Mammary epithelial cell (primary cell): Measurements from ENCODE around the gene MEP1B.

Source experiments
- EZH2 ChIP-seq: IDR thresholded peaks from 2 replicates; pipeline ENCODE4 v1.6.1; 2012; ENCODE audit warnings: low read length, inconsistent platforms, borderline replicate concordance
- TF ChIP-seq, protein P1 (sequence below), 2 donors: IDR thresholded peaks in 1 of 2; conservative IDR thresholded peaks in 1 of 2; 2 replicates each; pipeline ENCODE4 v1.5.1; 2011 to 2012; ENCODE audit warnings: inconsistent platforms in 2 of 2, low read length in 2 of 2, mild to moderate bottlenecking in 2 of 2, control low read depth in 1 of 2, low read depth in 1 of 2; ENCODE audit not compliant: insufficient read depth in 1 of 2; ENCODE audit errors: extremely low read depth in 1 of 2

DNA sequence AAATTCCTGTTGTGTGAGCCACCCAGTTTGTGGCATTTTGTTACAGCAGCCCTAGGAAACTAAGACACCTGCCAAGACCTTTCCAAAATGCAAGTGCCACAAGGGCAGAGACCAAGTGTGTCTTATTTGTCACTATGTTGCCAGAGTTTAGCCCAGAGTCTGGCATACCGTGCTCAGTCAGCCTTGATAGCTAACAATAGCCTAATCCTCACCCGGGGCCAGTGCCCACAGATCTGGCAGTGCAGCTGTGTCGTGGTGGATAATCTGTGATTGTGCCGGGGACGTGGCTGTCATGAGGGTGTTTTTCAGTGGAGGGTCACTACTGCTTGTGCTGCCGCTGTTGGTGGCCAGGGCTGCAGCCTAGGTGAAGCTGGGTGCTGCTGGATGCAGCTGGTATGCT is 53.5 kb downstream of the MEP1B start:
- TF ChIP-seq EZH2: no peak
- TF ChIP-seq, protein P1, sequence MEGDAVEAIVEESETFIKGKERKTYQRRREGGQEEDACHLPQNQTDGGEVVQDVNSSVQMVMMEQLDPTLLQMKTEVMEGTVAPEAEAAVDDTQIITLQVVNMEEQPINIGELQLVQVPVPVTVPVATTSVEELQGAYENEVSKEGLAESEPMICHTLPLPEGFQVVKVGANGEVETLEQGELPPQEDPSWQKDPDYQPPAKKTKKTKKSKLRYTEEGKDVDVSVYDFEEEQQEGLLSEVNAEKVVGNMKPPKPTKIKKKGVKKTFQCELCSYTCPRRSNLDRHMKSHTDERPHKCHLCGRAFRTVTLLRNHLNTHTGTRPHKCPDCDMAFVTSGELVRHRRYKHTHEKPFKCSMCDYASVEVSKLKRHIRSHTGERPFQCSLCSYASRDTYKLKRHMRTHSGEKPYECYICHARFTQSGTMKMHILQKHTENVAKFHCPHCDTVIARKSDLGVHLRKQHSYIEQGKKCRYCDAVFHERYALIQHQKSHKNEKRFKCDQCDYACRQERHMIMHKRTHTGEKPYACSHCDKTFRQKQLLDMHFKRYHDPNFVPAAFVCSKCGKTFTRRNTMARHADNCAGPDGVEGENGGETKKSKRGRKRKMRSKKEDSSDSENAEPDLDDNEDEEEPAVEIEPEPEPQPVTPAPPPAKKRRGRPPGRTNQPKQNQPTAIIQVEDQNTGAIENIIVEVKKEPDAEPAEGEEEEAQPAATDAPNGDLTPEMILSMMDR (conservative IDR thresholded peaks at IDR 0.05 in 1 of 2, IDR thresholded peaks at IDR 0.05 in 1 of 2; ENCODE audit: extremely low read depth in 1 of 2, insufficient read depth in 1 of 2, low read depth in 1 of 2, low read length in 2 of 2): no peak
